Stimulated activated naive CD4-positive, alpha-beta T cell (primary cell): ENCODE measurements around the gene PTPRU.
"Not testable (repeated sequence)": the region's sequence is repeated elsewhere in the genome, so short reads cannot be mapped to it uniquely, and the experiment has no call there.

Experiments used
- DNase-seq, 6 experiments: peaks; one replicate each; lab custom pipeline; 2025; lab: John Stamatoyannopoulos, UW

The PTPRU gene

GRCh38 chr1:29290414-29290985 lies 54.2 kb downstream of the PTPRU start:
- no peak for DNase-seq

GRCh38 chr1:29291756-29292155 lies 55.4 kb downstream of the PTPRU start:
- no peak for DNase-seq

DNA sequence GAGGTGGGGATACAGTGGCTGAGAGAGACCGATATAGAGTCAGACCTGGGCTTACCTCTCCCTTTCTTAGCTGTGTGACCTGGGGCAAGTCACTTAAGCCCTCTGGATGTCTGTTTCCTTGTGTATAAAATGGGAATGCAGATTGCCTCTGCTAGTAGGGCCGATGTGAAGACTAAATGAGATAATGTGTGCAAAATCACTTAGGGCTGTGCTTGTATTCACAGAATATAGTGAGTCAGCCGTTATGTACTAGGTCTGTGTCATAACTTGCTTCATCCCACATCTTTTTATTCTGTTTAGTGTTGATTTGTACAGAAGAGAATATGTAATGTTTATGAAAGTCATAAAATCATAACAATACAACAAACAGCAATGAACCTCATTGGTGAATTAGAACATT lies 56.0 kb downstream of the PTPRU start:
- no peak for DNase-seq

DNA sequence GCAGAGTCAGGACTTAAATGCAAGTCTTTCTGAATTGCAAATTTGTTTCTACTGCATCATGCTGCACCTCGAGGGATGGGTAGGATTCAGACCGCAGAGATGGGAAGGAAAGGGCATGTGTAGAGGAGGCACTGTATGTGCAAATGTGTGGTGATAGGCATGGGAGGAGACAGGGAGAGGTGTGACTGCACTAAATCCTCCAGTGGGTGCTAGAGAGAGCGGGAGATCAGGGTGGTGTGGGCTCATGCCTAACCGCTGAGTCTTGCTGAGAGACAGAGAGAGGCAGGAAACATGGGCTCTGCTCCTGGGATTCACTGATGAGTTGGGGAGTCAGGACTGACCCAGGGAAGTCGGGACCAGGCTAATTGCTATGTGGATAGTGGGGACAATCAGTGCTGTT lies 61.1 kb downstream of the PTPRU start:
- no peak for DNase-seq

GRCh38 chr1:29298246-29298645 lies 61.9 kb downstream of the PTPRU start:
- no peak for DNase-seq

DNA sequence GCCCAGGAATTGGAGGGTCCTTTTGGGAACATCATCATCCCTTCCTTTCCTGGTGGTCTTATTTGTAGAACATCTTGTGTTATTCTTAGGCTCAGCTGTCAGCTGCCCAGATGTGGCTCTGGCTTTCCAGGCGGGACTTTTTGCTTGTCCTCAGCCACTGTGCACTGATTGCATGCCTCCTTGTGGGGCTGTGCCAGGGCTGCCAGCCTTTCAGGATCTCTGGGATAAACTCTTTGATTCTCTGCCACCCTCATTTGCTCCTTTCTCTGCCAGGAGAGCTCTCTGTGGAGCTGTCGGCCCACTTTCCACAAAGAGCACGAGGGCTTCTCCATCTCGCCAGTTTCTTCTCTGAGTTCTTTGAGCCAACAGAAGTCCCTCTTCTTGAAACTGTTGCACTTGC lies 63.1 kb downstream of the PTPRU start:
- no peak for DNase-seq

- DNase-seq, result not testable (repeated sequence)
Observed at GRCh38 chr1:29301732-29302131, 65.4 kb downstream of the PTPRU start.

- no peak for DNase-seq
Observed at GRCh38 chr1:29303201-29304024, 67.1 kb downstream of the PTPRU start.

DNA sequence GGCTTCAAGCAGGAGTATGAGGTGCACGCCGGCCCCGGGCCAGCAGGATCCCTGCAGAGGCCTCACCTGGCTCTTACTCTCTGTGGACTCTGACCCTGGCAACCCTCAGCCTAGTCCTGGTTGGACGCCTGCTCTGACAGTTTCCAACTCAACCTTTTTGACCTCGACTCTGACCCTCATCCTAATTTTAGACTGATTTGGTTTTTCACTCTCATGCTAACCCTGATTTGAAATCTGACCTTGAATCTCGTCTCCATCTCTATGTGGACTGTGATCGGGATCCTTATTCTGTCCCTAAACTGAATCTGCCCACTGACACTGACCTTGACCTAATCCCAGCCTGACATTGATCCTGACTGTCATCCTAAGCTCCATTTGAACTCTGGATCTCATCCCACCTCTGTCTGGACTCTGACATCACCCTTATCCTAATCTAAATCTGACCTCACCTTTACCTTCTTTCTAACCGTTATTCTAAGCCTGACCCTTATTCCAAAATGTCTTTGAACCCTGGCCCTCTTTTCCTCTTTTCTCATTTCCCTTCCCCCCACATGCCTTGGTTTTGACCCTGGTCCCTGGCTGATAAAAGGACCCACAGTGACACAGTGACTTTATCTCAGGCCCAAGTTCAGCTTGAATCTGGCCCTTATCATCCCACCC lies 67.8 kb downstream of the PTPRU start:
- DNase-seq, result no peak

- no peak for DNase-seq
Observed at GRCh38 chr1:29305943-29306342, 69.6 kb downstream of the PTPRU start.

- no peak for DNase-seq
Observed at GRCh38 chr1:29306471-29307140, 70.3 kb downstream of the PTPRU start.

GRCh38 chr1:29309075-29309474 lies 72.8 kb downstream of the PTPRU start:
- DNase-seq, result no peak

DNA sequence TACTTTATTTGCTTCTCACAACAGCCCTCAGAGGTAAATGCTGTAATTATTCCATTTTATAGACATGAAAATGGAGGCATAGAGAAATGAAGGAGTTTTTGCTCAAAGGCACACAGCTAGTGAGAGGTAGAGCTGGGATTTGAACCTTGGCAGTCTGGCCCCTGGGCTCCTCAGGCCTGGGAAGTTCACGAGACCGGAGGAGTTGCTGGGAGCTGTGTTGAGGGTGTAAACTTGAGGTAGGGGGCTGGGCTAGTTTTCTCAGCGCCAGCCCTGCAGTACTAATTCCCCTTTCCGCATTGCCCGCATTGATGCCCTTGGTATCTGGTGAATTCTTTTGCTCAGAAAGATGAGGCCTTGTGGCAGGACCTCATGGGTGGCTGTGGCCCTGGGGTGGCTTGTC lies 73.3 kb downstream of the PTPRU start:
- DNase-seq, result no peak

- no peak for DNase-seq
Observed at GRCh38 chr1:29310616-29311180, 74.4 kb downstream of the PTPRU start.

- no peak for DNase-seq
Observed at GRCh38 chr1:29311352-29312030, 75.2 kb downstream of the PTPRU start.

DNA sequence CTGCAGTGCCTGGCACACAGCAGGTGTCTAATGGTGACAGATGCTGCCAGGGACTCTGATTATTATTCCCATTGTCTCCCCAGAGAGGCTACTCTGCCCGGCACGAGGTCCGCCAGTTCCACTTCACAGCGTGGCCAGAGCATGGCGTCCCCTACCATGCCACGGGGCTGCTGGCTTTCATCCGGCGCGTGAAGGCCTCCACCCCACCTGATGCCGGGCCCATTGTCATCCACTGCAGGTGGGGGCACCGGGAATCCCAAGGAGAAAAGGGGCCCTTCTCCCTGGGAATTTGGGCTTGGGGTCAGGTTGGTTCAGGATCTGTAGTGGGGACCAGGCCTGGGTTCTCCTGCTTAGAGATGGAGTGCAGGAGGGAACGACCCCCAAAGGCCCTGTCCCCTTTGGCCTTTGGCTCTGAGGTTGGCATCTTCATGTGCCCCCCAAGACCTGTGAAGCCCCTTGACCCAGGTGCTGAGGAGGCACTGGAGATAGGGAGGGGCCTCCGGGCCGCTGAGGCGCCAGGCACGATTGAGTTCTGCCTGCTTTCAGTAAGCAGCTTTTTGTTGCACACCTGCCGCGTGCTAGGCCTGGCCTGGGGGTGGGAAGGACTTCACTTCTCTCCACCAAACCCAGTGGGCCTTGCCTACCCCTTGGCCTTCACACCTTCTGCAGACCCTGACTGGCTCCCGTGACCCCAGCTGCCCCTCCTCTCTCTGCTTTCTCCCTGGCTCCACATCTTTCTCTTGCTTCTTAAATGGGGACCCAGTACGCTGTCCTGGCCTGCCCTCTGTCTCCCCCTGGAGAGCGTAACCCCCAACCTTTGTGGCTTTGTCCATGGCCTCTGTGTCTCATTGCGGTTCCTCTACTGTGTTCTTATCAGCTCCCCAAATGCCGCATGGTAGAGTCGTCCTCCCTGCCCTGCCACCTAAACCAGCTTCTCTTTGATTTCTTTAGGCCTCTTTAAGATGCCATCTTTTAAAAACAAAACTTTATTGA lies 76.4 kb downstream of the PTPRU start:
- no peak for DNase-seq

DNA sequence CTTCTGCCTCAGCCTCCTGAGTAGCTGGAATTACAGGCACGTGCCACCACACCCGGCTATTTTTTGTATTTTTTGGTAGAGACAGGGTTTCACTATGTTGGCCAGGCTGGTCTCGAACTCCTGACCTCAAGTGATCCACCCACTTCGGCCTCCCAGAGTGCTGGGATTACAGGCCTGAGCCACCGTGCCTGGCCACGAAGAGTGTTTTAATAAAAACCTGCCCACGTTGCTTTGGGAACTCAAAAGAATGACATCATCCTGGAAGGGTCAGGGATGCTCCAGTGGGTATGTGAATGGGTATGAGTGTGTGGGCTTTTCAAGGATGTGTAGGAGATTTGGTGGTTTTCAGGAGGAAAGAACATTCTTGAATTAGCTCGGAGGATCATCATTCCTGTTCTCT lies 78.4 kb downstream of the PTPRU start:
- DNase-seq, result not testable (repeated sequence)

GRCh38 chr1:29315262-29315661 lies 78.9 kb downstream of the PTPRU start:
- DNase-seq, result no peak

DNA sequence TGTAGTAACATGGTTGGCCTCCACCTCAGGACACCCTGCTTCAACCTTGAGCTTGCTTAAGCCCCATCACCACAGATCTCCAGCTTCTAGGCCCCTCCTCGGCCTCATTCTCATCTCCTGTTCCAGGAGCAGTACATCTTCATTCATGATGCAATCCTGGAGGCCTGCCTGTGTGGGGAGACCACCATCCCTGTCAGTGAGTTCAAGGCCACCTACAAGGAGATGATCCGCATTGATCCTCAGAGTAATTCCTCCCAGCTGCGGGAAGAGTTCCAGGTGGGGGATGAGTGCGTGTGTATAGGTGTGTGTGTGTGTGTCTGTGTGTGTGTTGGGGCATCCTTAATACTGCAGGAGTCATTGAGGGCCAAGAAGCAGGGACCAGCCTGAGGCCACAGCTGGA lies 79.6 kb downstream of the PTPRU start:
- DNase-seq, result no peak

DNA sequence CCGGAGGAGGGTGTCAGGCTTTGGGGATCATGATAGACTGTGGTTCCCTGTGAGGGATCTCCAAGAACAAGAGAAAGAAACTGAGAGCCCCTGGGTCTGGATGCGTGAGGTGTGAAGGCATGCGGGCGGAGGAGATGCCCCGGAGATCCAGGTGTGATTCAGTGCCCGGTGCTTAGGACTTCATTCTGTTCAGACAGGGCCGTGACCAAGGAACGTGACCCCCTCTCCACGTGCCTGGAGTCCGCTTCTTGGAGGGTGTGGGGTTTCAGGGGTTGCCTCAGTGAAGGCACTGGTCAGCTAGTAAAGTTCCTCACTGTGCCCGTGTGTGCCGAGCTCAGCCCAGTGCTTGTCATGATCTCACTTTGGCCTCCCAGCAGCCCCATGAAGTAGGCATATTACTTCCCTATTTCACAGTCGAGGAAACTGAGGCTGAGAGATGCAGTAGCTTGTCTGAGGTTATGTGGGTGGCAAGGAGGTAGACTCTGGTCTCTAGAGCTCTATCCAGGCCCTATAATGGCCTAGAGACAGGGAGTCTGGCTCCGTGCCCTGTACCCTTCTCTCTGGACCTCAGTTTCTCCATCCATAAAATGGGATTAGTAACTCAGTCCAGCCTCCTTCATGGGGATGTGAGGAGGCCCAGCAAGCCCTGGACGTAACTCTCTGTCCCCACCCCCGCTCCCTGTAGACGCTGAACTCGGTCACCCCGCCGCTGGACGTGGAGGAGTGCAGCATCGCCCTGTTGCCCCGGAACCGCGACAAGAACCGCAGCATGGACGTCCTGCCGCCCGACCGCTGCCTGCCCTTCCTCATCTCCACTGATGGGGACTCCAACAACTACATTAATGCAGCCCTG lies 81.0 kb downstream of the PTPRU start:
- no peak for DNase-seq
